Measurements from ENCODE around the gene CNFN. TPM values are rescaled to one million over a fixed set of nuclear protein-coding genes. Genes with fewer than 3 reads are reported as not detected.

Gene CNFN
- total and polyA plus RNA-seq, 10 of the 15 experiments (the other 5 are each of a cell fraction or from before 2014, with no cell fraction given), result 0.60 TPM; not detected in 9

- TF ChIP-seq E2F8 (IDR thresholded peaks at IDR 0.05; ENCODE audit: low read depth, partially characterized antibody), result no peak
- no peak for TF ChIP-seq NRF1 (conservative IDR thresholded peaks at IDR 0.05; ENCODE audit: low read depth, low read length)
Measured at GRCh38 chr19:42410371-42410770, 20.3 kb upstream of the CNFN start (continued).

GRCh38 chr19:42409477-42409876 is 19.4 kb upstream of the CNFN start:
- no peak for FAIRE-seq
- Histone ChIP-seq H3K9ac (ENCODE audit: control insufficient read depth, insufficient read depth, low read length) (no peak overlapping the region), H3K9me3 (replicated peaks; ENCODE audit: control insufficient read depth, insufficient read depth, low read length) (no peaks in the 10 kb centered on the region), H4K20me1 (ENCODE audit: control insufficient read depth, insufficient read depth) (no peaks in the 10 kb centered on the region), H3K27me3 (replicated peaks in 1 of 2; ENCODE audit: control insufficient read depth in 2 of 2, insufficient read depth in 2 of 2, low read length in 1 of 2) (no peaks in the 10 kb centered on the region), H3K27ac (ENCODE audit: control insufficient read depth, insufficient read depth) (no peak overlapping the region), H3K4me3 (no peak overlapping the region), H3K4me2 (ENCODE audit: control insufficient read depth, insufficient read depth) (no peak overlapping the region), H3K79me2 (ENCODE audit: control insufficient read depth, insufficient read depth, low read length) (no peaks in the 10 kb centered on the region), H2AFZ (ENCODE audit: control insufficient read depth, low read depth, low read length) (no peak overlapping the region), H3K4me1 (ENCODE audit: control insufficient read depth, insufficient read depth, low read length) (no peaks in the 10 kb centered on the region), H3K36me3 (ENCODE audit: control insufficient read depth in 2 of 2, insufficient read depth in 2 of 2, low read length in 1 of 2) (peaks cover 5 to 6% of the 10 kb centered on the region in 2 experiments; a peak in 3 of 4 replicates)
- in situ Hi-C loops (cut with MboI) (no loop called here), intact Hi-C loops (cut with micrococcal nuclease; ENCODE audit: unreplicated experiment) (no loop called here)
- RAD21 ChIA-PET (ENCODE audit: unreplicated experiment), result no interaction called here
- TF ChIP-seq HDGF (IDR thresholded peaks at IDR 0.05), result no peak
- TF ChIP-seq BACH1 (IDR thresholded peaks at IDR 0.05; ENCODE audit: borderline replicate concordance), result no peak
- no peak for TF ChIP-seq MEF2B (IDR thresholded peaks at IDR 0.05; ENCODE audit: partially characterized antibody, poor library complexity, severe bottlenecking)
- no peak for TF ChIP-seq SIX5 (IDR thresholded peaks at IDR 0.05; ENCODE audit: low read depth, low read length, severe bottlenecking)
- no peak for TF ChIP-seq IKZF2 (IDR thresholded peaks at IDR 0.05)
- TF ChIP-seq SPI1 (IDR thresholded peaks at IDR 0.05; ENCODE audit: borderline replicate concordance, insufficient read depth, low read depth, low read length), result no peak
- no peak for TF ChIP-seq SREBF1 (IDR thresholded peaks at IDR 0.05; ENCODE audit: low read length)
- no peak for TF ChIP-seq SMARCA5 (IDR thresholded peaks at IDR 0.05)
- TF ChIP-seq TBL1XR1 (IDR thresholded peaks at IDR 0.05; ENCODE audit: low read depth, low read length), result no peak
- TF ChIP-seq SMAD5 (IDR thresholded peaks at IDR 0.05; ENCODE audit: low read depth), result no peak
- no peak for TF ChIP-seq BCL11A (IDR thresholded peaks at IDR 0.05; ENCODE audit: low read depth, low read length)
- TF ChIP-seq MXI1 (IDR thresholded peaks at IDR 0.05; ENCODE audit: low read depth, low read length), result no peak
- no peak for TF ChIP-seq ZNF687 (IDR thresholded peaks at IDR 0.05)
- no peak for TF ChIP-seq TCF3 (IDR thresholded peaks at IDR 0.05; ENCODE audit: borderline replicate concordance, insufficient read depth, low read depth, low read length)
- SMC1A ChIA-PET (ENCODE audit: uncharacterized antibody, unreplicated experiment), result interaction anchor here (1.4 kb wide), 1 partner anchor 13 kb away, joined by 4 read pairs; no protein-coding TSS in a partner anchor
- CTCF ChIA-PET, result interaction anchor here (1.2 to 1.3 kb wide), 2 partner anchors 11 to 12 kb away, joined by 4 read pairs; no protein-coding TSS in a partner anchor
- BruUV-seq (replicated peaks), result no TSS peak
- POLR2A ChIA-PET, result no interaction called here
- no peak for DNase-seq (ENCODE audit: low read depth, low spot score)
- no peak for ATAC-seq
- WGBS (ENCODE audit: insufficient coverage, insufficient replicate concordance, low lambda C conversion rate, missing lambda C conversion rate), result 96% methylated on average over 6 of the region's 6 CpGs

All from GM12878 (cell line).